Measurements from ENCODE around the gene GUCD1. TPM values are rescaled to one million over a fixed set of nuclear protein-coding genes. Genes with fewer than 3 reads are reported as not detected.
A peak's percentile ranks its signal among the peaks of the same experiment; 100 is the strongest.
"Not testable (repeated sequence)": the region's sequence is repeated elsewhere in the genome, so short reads cannot be mapped to it uniquely, and the experiment has no call there.

The GUCD1 gene
- total RNA-seq, 4 donors from 2014 or later: 67.0 to 124 (median 95.9) TPM

- intact Hi-C loops (cut with DNase I; ENCODE audit: low total_unique reads): no loop called here
- TF ChIP-seq, protein P1, sequence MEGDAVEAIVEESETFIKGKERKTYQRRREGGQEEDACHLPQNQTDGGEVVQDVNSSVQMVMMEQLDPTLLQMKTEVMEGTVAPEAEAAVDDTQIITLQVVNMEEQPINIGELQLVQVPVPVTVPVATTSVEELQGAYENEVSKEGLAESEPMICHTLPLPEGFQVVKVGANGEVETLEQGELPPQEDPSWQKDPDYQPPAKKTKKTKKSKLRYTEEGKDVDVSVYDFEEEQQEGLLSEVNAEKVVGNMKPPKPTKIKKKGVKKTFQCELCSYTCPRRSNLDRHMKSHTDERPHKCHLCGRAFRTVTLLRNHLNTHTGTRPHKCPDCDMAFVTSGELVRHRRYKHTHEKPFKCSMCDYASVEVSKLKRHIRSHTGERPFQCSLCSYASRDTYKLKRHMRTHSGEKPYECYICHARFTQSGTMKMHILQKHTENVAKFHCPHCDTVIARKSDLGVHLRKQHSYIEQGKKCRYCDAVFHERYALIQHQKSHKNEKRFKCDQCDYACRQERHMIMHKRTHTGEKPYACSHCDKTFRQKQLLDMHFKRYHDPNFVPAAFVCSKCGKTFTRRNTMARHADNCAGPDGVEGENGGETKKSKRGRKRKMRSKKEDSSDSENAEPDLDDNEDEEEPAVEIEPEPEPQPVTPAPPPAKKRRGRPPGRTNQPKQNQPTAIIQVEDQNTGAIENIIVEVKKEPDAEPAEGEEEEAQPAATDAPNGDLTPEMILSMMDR (IDR thresholded peaks at IDR 0.05): no peak
- no peak overlapping the region for H3K4me3 ChIP-seq (ENCODE audit: low read depth, poor library complexity, severe bottlenecking)
- no peak for DNase-seq (ENCODE audit: low spot score in 2 of 2)
- WGBS, 2 donors: 93 to 95% methylated on average over 4 of the region's 4 CpGs
Observed at GRCh38 chr22:24595863-24596262, 40.9 kb upstream of the GUCD1 start.

GRCh38 chr22:24595228-24595627 lies 40.3 kb upstream of the GUCD1 start:
- WGBS, 2 donors: 91 to 98% methylated on average over 6 of the region's 6 CpGs
- no peak for TF ChIP-seq POLR2A (IDR thresholded peaks at IDR 0.05)
- TF ChIP-seq, protein P1 (IDR thresholded peaks at IDR 0.05): no peak
- no peak overlapping the region for H3K4me3 ChIP-seq (ENCODE audit: low read depth, poor library complexity, severe bottlenecking)
- intact Hi-C loops (cut with DNase I; ENCODE audit: low total_unique reads): no loop called here
- DNase-seq (ENCODE audit: low spot score in 2 of 2): no peak

DNA sequence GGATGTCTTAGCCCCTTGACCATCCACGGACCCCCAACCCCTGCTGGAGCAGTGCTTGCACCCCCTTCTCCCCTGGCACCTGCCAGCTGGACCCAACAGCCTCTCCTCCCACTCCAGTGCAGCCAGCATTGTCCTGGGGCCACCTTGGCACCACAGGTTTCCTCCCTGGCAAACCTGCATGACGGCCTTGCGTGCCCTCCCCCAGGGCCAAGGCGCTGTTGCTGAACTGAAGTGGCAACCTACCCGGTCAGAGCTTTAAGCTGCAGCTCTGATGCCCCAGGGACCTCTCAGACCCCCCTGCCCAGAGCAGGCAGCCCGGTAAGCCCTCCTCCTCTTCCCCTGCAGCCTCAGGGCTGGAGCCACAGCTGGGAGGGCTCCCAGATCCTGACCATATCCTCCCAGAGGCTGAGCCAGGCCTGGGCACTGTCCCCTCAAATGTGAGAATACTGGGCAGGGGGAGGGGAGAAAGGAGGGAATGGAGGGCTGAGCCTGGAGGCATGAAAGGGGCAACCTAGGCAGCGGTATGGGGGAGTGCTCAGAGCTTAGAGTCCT lies 39.7 kb upstream of the GUCD1 start:
- no peak for TF ChIP-seq POLR2A (IDR thresholded peaks at IDR 0.05)
- TF ChIP-seq, protein P1 (IDR thresholded peaks at IDR 0.05): no peak
- intact Hi-C loops (cut with DNase I; ENCODE audit: low total_unique reads): no loop called here
- no peak overlapping the region for H3K4me3 ChIP-seq (ENCODE audit: low read depth, poor library complexity, severe bottlenecking)
- DNase-seq (ENCODE audit: low spot score in 2 of 2): no peak
- WGBS, 2 donors: 45 to 62% methylated on average over 3 to 7 of the region's 7 CpGs

- DNase-seq (ENCODE audit: low spot score in 2 of 2): no peak
- TF ChIP-seq, protein P1 (IDR thresholded peaks at IDR 0.05): no peak
- TF ChIP-seq POLR2A (IDR thresholded peaks at IDR 0.05): no peak
- 61 to 76% methylated on average over 12 to 16 of the region's 16 CpGs for WGBS, 2 donors
- H3K4me3 ChIP-seq (ENCODE audit: low read depth, poor library complexity, severe bottlenecking): no peak overlapping the region
- intact Hi-C loops (cut with DNase I; ENCODE audit: low total_unique reads): no loop called here
Observed at GRCh38 chr22:24593836-24594568, 39.1 kb upstream of the GUCD1 start.

GRCh38 chr22:24593559-24593835 lies 38.6 kb upstream of the GUCD1 start:
- H3K4me3 ChIP-seq (ENCODE audit: low read depth, poor library complexity, severe bottlenecking); DNase-seq (ENCODE audit: low spot score in 2 of 2); intact Hi-C loops (cut with DNase I; ENCODE audit: low total_unique reads): not testable (repeated sequence)
- WGBS, 2 donors: 83 to 90% methylated on average over 10 of the region's 10 CpGs

- 5 to 13% methylated on average over 28 to 36 of the region's 72 CpGs for WGBS, 2 donors
- H3K4me3 ChIP-seq (ENCODE audit: low read depth, poor library complexity, severe bottlenecking): peak within 1 kb of the TSS; percentile 53
- intact Hi-C loops (cut with DNase I; ENCODE audit: low total_unique reads): no loop called here
- TF ChIP-seq POLR2A (IDR thresholded peaks at IDR 0.05): no peak
- TF ChIP-seq, protein P1 (IDR thresholded peaks at IDR 0.05): no peak
- DNase-seq (ENCODE audit: low spot score in 2 of 2): peak; percentile 81 to 97
Observed at GRCh38 chr22:24592851-24593558, 38.1 kb upstream of the GUCD1 start, which contains the start of gene LRRC75B. Gene LRRC75B (minus strand): TSS chr22:24593073. CDS start chr22:24593039, 34 bp downstream.

Measured in lower leg skin (tissue), 4 donors.